Right lobe of liver (tissue), 6 donors: Measurements from ENCODE around the gene DGLUCY. TPM values are rescaled to one million over a fixed set of nuclear protein-coding genes. Genes with fewer than 3 reads are reported as not detected.
"Not testable (repeated sequence)": the region's sequence is repeated elsewhere in the genome, so short reads cannot be mapped to it uniquely, and the experiment has no call there.

Experiments used
- ATAC-seq, 4 donors: fragments of 200-7000 bp; cut with Tn5 transposase; one replicate each; pipeline ENCODE4 v1.9.1; 2020; ENCODE audit warnings: mild to moderate bottlenecking in 4 of 4, moderate library complexity in 4 of 4
- DNase-seq, 3 donors: peaks; one replicate each; pipeline ENCODE4 v3.0.0-alpha.2; 2020
- H3K27ac ChIP-seq, 3 donors: fragments of 200-600 bp; one replicate each; pipeline ENCODE4 v1.8.0; 2022
- H3K27me3 ChIP-seq, 2 donors: fragments of 200-600 bp; one replicate each; pipeline ENCODE4 v1.8.0; 2022
- H3K36me3 ChIP-seq, 4 donors: fragments of 200-600 bp; sonication (generic) in 1 of 4; one replicate each; pipeline versions ENCODE4 v1.5.1 to v1.8.0; 2017 to 2022; ENCODE audit warnings: control low read depth in 1 of 4
- H3K4me1 ChIP-seq, 4 donors: fragments of 200-600 bp; sonication (generic) in 1 of 4; one replicate each; pipeline versions ENCODE4 v1.5.1 to v1.8.0; 2017 to 2022; ENCODE audit warnings: control low read depth in 1 of 4
- H3K4me3 ChIP-seq, 3 donors: fragments of 200-600 bp; one replicate each; pipeline ENCODE4 v1.8.0; 2022
- H3K9me3 ChIP-seq, 4 donors: fragments of 200-600 bp; sonication (generic) in 1 of 4; one replicate each; pipeline versions ENCODE4 v1.5.1 to v1.8.0; 2017 to 2022; ENCODE audit warnings: control low read depth in 1 of 4
- POLR2A ChIP-seq: fragments of 450-650 bp; IDR thresholded peaks from one replicate; pipeline ENCODE4 v1.6.1; 2017; ENCODE audit warnings: antibody characterized with exemption, mild to moderate bottlenecking
- WGBS: methylation state at CpG from one replicate; pipeline ENCODE4 v1.1.6; 2018; ENCODE audit warnings: low coverage, low lambda C conversion rate; ENCODE audit not compliant: insufficient coverage; ENCODE audit errors: missing lambda C conversion rate; 5-methylcytosine and 5-hydroxymethylcytosine counted together
- intact Hi-C, 2 donors: fragments of 100-400 bp; cut with DNase I; formaldehyde crosslinking; loops; one replicate each; pipeline versions ENCODE4 v1.11.2 to v1.14.1; 2022
- total RNA-seq, 6 experiments: library from RNA; depleted of rRNA in 2 of 6; stranded (reverse); fragments of >200 nt in 2 of 6; fragmentation: NEBNext Ultra II Directional in 3 of 6; extraction: Animal tissue kit (Norgen Biotek cat#: 25700) in 3 of 6; gene quantifications; one replicate each; pipeline versions ENCODE4 v1.1.0 to v1.2.4, GENCODE V29; 2016 to 2023
- TF ChIP-seq, protein P1 (sequence below), 4 donors: fragments of 200-600 bp in 3 of 4; fragments of 450-650 bp in 1 of 4; IDR thresholded peaks; one replicate each; pipeline versions ENCODE4 v1.5.1 to v1.8.0; 2016 to 2022; ENCODE audit warnings: antibody characterized with exemption in 4 of 4, mild to moderate bottlenecking in 2 of 4
- donor health status: DM: no; HTN: yes; CAD: no.
- donor health status: DM: no; HTN: no; CAD: no.
- donor health status: DM: no; HTN: no; CAD: no.
- donor health status: DM: no; HTN: yes; CAD: no.
- donor health status: DM: no; HTN: yes; CAD: no.

Gene DGLUCY
- total RNA-seq, 6 experiments from 2014 or later: 26.7 to 55.6 (median 39.8) TPM

- DNase-seq (no peak), ATAC-seq (peak in 3 of 4 donors; percentile 9 to 44 (median 31))
- Histone ChIP-seq H3K4me3 (no peak overlapping the region), H3K36me3 (peaks cover 0 to 5% (median 0%) of the 10 kb centered on the region in 4 donors), H3K9me3 (no peaks in the 10 kb centered on the region), H3K4me1 (peaks cover 0 to 73% (median 13%) of the 10 kb centered on the region in 4 donors), H3K27me3 (no peaks in the 10 kb centered on the region), H3K27ac (peak overlapping the region in 2 of 3 donors; percentile 50 to 73)
- intact Hi-C loops: no loop called here
- 44% methylated on average over 16 of the region's 16 CpGs for whole genome bisulfite sequencing
- TF ChIP-seq POLR2A: no peak
- TF ChIP-seq, protein P1, sequence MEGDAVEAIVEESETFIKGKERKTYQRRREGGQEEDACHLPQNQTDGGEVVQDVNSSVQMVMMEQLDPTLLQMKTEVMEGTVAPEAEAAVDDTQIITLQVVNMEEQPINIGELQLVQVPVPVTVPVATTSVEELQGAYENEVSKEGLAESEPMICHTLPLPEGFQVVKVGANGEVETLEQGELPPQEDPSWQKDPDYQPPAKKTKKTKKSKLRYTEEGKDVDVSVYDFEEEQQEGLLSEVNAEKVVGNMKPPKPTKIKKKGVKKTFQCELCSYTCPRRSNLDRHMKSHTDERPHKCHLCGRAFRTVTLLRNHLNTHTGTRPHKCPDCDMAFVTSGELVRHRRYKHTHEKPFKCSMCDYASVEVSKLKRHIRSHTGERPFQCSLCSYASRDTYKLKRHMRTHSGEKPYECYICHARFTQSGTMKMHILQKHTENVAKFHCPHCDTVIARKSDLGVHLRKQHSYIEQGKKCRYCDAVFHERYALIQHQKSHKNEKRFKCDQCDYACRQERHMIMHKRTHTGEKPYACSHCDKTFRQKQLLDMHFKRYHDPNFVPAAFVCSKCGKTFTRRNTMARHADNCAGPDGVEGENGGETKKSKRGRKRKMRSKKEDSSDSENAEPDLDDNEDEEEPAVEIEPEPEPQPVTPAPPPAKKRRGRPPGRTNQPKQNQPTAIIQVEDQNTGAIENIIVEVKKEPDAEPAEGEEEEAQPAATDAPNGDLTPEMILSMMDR (IDR thresholded peaks at IDR 0.05): no peak
Measured at GRCh38 chr14:91154851-91155625, 41.2 kb downstream of the DGLUCY start.

DNA sequence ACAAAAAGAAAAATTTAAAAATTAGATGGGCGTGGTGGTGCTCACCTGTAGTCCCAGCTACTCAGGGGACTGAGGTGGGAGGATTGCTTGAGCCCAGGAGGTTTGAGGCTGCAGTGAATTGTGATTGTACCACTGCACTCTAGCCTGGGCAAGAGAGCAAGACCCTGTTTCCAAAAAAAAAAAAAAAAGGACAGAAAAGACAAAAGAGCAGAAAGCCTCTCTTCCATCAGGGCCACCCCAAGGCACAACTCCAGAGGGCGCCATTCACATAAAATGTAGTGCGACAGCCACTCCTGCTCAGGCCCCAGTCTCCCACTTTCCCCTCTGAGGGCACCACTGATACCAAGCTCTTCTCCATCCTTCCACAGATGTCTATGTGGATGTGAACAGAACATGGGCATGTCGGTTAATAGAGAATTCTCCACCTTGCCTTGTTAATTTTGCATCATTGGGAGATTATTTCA, 41.8 kb downstream of the DGLUCY start:
- H3K4me1 ChIP-seq: peaks cover 0 to 68% (median 12%) of the 10 kb centered on the region in 4 donors
- H3K9me3 ChIP-seq: no peaks in the 10 kb centered on the region
- H3K27ac ChIP-seq: peak overlapping the region in 2 of 3 donors; percentile 50 to 73
- H3K4me3 ChIP-seq: no peak overlapping the region
- WGBS: 92% methylated on average over 2 of the region's 4 CpGs
- H3K27me3 ChIP-seq: no peaks in the 10 kb centered on the region
- DNase-seq (no peak), ATAC-seq (no peak)
- H3K36me3 ChIP-seq: peaks cover 0 to 11% (median 2%) of the 10 kb centered on the region in 4 donors
- intact Hi-C loops: no loop called here
- no peak for TF ChIP-seq POLR2A
- TF ChIP-seq, protein P1 (IDR thresholded peaks at IDR 0.05): peak in 1 of 4 donors; percentile 6

GRCh38 chr14:91156142-91156666, 42.3 kb downstream of the DGLUCY start:
- Histone ChIP-seq H3K4me1 (peaks cover 0 to 68% (median 12%) of the 10 kb centered on the region in 4 donors), H3K36me3 (peaks cover 0 to 16% (median 4%) of the 10 kb centered on the region in 4 donors), H3K27ac (peak overlapping the region in 2 of 3 donors; percentile 50 to 73)
- ATAC-seq: peak; percentile 56 to 76 (median 68)
- H3K9me3 ChIP-seq, intact Hi-C loops, DNase-seq, H3K27me3 ChIP-seq, H3K4me3 ChIP-seq: not testable (repeated sequence)
- WGBS: 77% methylated on average over 4 of the region's 9 CpGs

DNA sequence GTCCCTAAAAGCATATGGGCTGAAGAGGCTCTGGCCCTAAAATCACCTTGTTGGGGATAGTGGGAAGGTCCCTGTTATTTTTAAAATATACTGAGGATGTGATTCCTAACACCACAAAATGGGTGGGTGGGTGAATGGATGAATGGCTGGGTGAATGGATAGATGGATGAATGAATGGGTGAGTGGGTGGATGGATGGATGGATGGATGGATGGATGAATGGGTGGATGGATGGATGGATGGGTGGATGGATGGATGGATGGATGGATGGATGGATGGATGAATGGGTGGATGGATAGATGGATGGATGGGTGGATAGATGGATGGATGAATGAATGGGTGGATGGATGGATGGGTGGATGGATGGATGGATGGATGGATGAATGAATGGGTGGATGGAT, 43.0 kb downstream of the DGLUCY start:
- DNase-seq, ATAC-seq, H3K9me3 ChIP-seq, H3K27me3 ChIP-seq, H3K4me3 ChIP-seq, intact Hi-C loops: not testable (repeated sequence)
- Histone ChIP-seq H3K36me3 (peaks cover 0 to 23% (median 9%) of the 10 kb centered on the region in 4 donors), H3K27ac (peak overlapping the region in 1 of 3 donors; percentile 73), H3K4me1 (peaks cover 0 to 65% (median 12%) of the 10 kb centered on the region in 4 donors)

DNA sequence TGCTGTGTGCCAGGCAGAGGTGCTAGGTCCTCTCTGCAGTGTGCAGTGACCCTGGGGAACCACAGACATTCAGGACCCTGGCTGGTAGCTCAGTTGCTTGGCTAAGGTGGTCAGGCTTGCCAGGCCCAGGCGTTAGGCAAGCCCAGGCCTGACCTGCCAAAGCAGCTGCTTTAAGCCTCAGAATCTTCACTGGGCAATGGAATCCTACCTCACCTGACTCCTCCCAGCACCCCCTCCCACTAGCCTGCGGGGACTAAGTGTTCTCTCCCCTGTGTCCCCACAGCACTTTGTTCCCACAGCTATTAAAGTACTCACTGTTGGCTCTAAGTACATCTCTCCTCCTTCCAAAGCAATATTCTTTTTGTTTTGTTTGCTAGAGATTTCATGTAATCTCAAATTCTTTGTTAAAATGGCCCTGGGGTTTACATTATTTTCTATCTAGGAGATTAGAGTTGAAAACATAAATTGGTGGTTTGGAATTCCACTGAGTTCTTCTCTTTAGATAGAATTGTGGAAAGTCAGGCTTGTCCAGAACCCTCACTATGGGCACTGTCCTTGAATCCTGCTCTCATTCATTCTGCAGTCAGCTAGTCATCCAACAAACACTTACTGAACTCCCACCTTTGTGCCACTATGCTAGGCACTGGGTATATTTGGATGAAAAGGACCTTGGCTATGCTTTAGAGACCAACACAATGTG, 44.4 kb downstream of the DGLUCY start:
- peaks cover 3 to 35% (median 12%) of the 10 kb centered on the region in 4 donors for H3K36me3 ChIP-seq
- DNase-seq: peak in 2 of 3 donors; percentile 82 to 91

More for the DNA sequence above, 44.4 kb downstream of the DGLUCY start:
- intact Hi-C loops: no loop called here
- Histone ChIP-seq H3K27me3 (no peaks in the 10 kb centered on the region), H3K27ac (peak overlapping the region in 2 of 3 donors; percentile 72 to 89), H3K4me3 (no peak overlapping the region), H3K4me1 (peaks cover 0 to 54% (median 7%) of the 10 kb centered on the region in 4 donors), H3K9me3 (no peaks in the 10 kb centered on the region)
- WGBS: 24% methylated on average over 2 of the region's 2 CpGs
- ATAC-seq: peak in 3 of 4 donors; percentile 72 to 92 (median 81)
- TF ChIP-seq POLR2A: no peak
- TF ChIP-seq, protein P1 (IDR thresholded peaks at IDR 0.05): no peak
